A673 (cell line): ENCODE measurements around the gene RSF1.

Experiments
- CTCF ChIP-seq: fragments of 300-800, 200-600 bp; sonication (generic); conservative IDR thresholded peaks from 2 replicates; pipeline ENCODE4 v1.5.1; 2017; ENCODE audit warnings: low read depth, mild to moderate bottlenecking, antibody characterized with exemption, low read length, moderate library complexity, mixed read lengths
- EZH2 ChIP-seq: fragments of 200-600 bp; sonication (generic); IDR thresholded peaks from 2 replicates; pipeline ENCODE4 v1.6.1; 2017; ENCODE audit warnings: borderline replicate concordance, low read depth, mild to moderate bottlenecking, mixed read lengths, antibody characterized with exemption, low read length; ENCODE audit not compliant: poor library complexity, severe bottlenecking

- TF ChIP-seq CTCF (no peak), EZH2 (no peak)
Observed at GRCh38 chr11:77636731-77637344, 183.7 kb downstream of the RSF1 start.
